IMR-90 (cell line): ENCODE results near the gene GPATCH8. TPM values are rescaled to one million over a fixed set of nuclear protein-coding genes. Genes with fewer than 3 reads are reported as not detected.

ENCODE experiments used
- ATAC-seq: fragments of 200-7000 bp; cut with Tn5 transposase; 2 replicates; pipeline ENCODE4 v1.9.1; 2020; ENCODE audit warnings: low read depth, mild to moderate bottlenecking, moderate library complexity
- BruUV-seq: library from RNA; stranded (reverse); fragments of 400-500 nt; replicated peaks from 2 replicates; lab custom pipeline; 2021; lab: Mats Ljungman, UMichigan
- CTCF ChIA-PET: fragments of 300-600 bp; formaldehyde crosslinking; extraction: SDS; loops from one replicate; lab custom pipeline; 2021; ENCODE audit warnings: antibody characterized with exemption; lab: Yijun Ruan, JAX
- POLR2A ChIA-PET: fragments of 300-600 bp; sonication (Branson Sonifier 250); formaldehyde crosslinking; loops from one replicate; lab custom pipeline; 2022; ENCODE audit warnings: antibody characterized with exemption; ENCODE audit not compliant: unreplicated experiment; lab: Charles Lee
- DNase-seq: peaks from one replicate; pipeline ENCODE4 v3.0.0; 2013
- H2AFZ ChIP-seq: replicated peaks from 2 replicates; pipeline ENCODE3; 2013; ENCODE audit warnings: low read length, mild to moderate bottlenecking; ENCODE audit not compliant: poor library complexity
- H2AK5ac ChIP-seq: 2 replicates; pipeline ENCODE4 v1.6.1; 2013; ENCODE audit warnings: low read depth, low read length, inconsistent platforms
- H2AK9ac ChIP-seq: replicated peaks from 2 replicates; pipeline ENCODE3; 2013; ENCODE audit warnings: mild to moderate bottlenecking, low read depth, low read length, moderate library complexity; ENCODE audit not compliant: poor library complexity
- H2BK120ac ChIP-seq: 2 replicates; pipeline ENCODE4 v1.6.1; 2013; ENCODE audit warnings: low read depth, low read length, inconsistent platforms
- H2BK15ac ChIP-seq: 3 replicates; pipeline ENCODE4 v1.6.1; 2013; ENCODE audit warnings: low read depth, low read length, inconsistent platforms
- H2BK20ac ChIP-seq: 2 replicates; pipeline ENCODE4 v1.6.1; 2013; ENCODE audit warnings: low read depth, mild to moderate bottlenecking, inconsistent platforms, low read length, moderate library complexity
- H2BK5ac ChIP-seq: 2 replicates; pipeline ENCODE4 v1.6.1; 2013; ENCODE audit warnings: mild to moderate bottlenecking, low read depth, low read length, inconsistent platforms; ENCODE audit not compliant: poor library complexity, severe bottlenecking
- H3K14ac ChIP-seq: replicated peaks from 2 replicates; pipeline ENCODE4 v1.6.1; 2013; ENCODE audit warnings: low read depth, low read length, inconsistent platforms
- H3K18ac ChIP-seq: 2 replicates; pipeline ENCODE4 v1.6.1; 2013; ENCODE audit warnings: low read depth, low read length, control low read depth
- H3K23ac ChIP-seq: 2 replicates; pipeline ENCODE4 v1.6.1; 2013; ENCODE audit warnings: low read depth, low read length, inconsistent platforms
- H3K27ac ChIP-seq: 2 replicates; pipeline ENCODE4 v1.5.1; 2013; ENCODE audit warnings: mild to moderate bottlenecking, control low read depth, low read length; ENCODE audit not compliant: insufficient read depth
- H3K27me3 ChIP-seq: 2 replicates; pipeline ENCODE4 v1.6.1; 2013; ENCODE audit warnings: low read length; ENCODE audit not compliant: control insufficient read depth, insufficient read depth
- H3K36me3 ChIP-seq: 2 replicates; pipeline ENCODE4 v1.6.1; 2013; ENCODE audit warnings: low read length, mixed read lengths; ENCODE audit not compliant: control insufficient read depth, insufficient read depth
- H3K4ac ChIP-seq: 2 replicates; pipeline ENCODE4 v1.6.1; 2013; ENCODE audit warnings: low read depth, low read length, inconsistent platforms
- H3K4me1 ChIP-seq: 2 replicates; pipeline ENCODE4 v1.6.1; 2013; ENCODE audit warnings: low read length, mixed read lengths; ENCODE audit not compliant: control insufficient read depth, insufficient read depth
- H3K4me2 ChIP-seq: 2 replicates; pipeline ENCODE4 v1.6.1; 2013; ENCODE audit warnings: low read depth, mild to moderate bottlenecking, control low read depth, low read length, moderate library complexity
- H3K4me3 ChIP-seq: 2 replicates; pipeline ENCODE4 v1.5.1; 2013; ENCODE audit warnings: low read depth, mild to moderate bottlenecking, control low read depth, low read length, moderate library complexity; ENCODE audit not compliant: insufficient read depth
- H3K56ac ChIP-seq: 2 replicates; pipeline ENCODE4 v1.6.1; 2013; ENCODE audit warnings: low read length, inconsistent platforms; ENCODE audit not compliant: insufficient read depth; ENCODE audit errors: extremely low read depth
- H3K79me1 ChIP-seq, 2 experiments: 2 replicates each; pipeline ENCODE4 v1.6.1; 2013; ENCODE audit warnings: low read length in 2 of 2, inconsistent platforms in 1 of 2, low read depth in 1 of 2
- H3K9ac ChIP-seq: 2 replicates; pipeline ENCODE4 v1.6.1; 2013; ENCODE audit warnings: low read depth, low read length, control low read depth
- H3K9me1 ChIP-seq: 2 replicates; pipeline ENCODE4 v1.6.1; 2013; ENCODE audit warnings: low read length, inconsistent platforms; ENCODE audit not compliant: insufficient read depth
- H3K9me3 ChIP-seq: 2 replicates; pipeline ENCODE4 v1.6.1; 2013; ENCODE audit warnings: low read length; ENCODE audit not compliant: control insufficient read depth, insufficient read depth
- H4K20me1 ChIP-seq: 2 replicates; pipeline ENCODE4 v1.6.1; 2013; ENCODE audit warnings: low read length, inconsistent platforms; ENCODE audit not compliant: insufficient read depth
- H4K5ac ChIP-seq: 2 replicates; pipeline ENCODE4 v1.6.1; 2013; ENCODE audit warnings: mild to moderate bottlenecking, low read depth, low read length, control low read depth
- H4K8ac ChIP-seq, 2 experiments: 2 replicates each; pipeline ENCODE4 v1.6.1; 2013; ENCODE audit warnings: low read depth in 2 of 2, low read length in 2 of 2, control low read depth in 1 of 2, inconsistent platforms in 1 of 2
- H4K91ac ChIP-seq: 2 replicates; pipeline ENCODE4 v1.6.1; 2013; ENCODE audit warnings: low read depth, low read length, inconsistent platforms; ENCODE audit not compliant: insufficient read depth
- BHLHE40 ChIP-seq: fragments of 150-350 bp; IDR thresholded peaks from 2 replicates; pipeline ENCODE4 v1.6.1; 2016; ENCODE audit warnings: mild to moderate bottlenecking, low read depth, low read length
- CEBPB ChIP-seq: IDR thresholded peaks from 2 replicates; pipeline ENCODE4 v1.6.1; 2012; ENCODE audit warnings: low read depth, low read length, improper control_type of control experiment
- CHD1 ChIP-seq: IDR thresholded peaks from 2 replicates; pipeline ENCODE4 v1.6.1; 2012; ENCODE audit warnings: low read depth, low read length, improper control_type of control experiment
- CTCF ChIP-seq: conservative IDR thresholded peaks from 2 replicates; pipeline ENCODE4 v1.5.1; 2012; ENCODE audit warnings: mild to moderate bottlenecking, low read depth, low read length, improper control_type of control experiment
- ELK1 ChIP-seq: fragments of 150-350 bp; IDR thresholded peaks from 2 replicates; pipeline ENCODE4 v1.6.1; 2016; ENCODE audit warnings: low read depth, mild to moderate bottlenecking, low read length, moderate library complexity, borderline replicate concordance
- FOS ChIP-seq: fragments of 150-350 bp; IDR thresholded peaks from 2 replicates; pipeline ENCODE4 v1.6.1; 2016; ENCODE audit warnings: low read depth, low read length
- MAZ ChIP-seq: IDR thresholded peaks from 2 replicates; pipeline ENCODE4 v1.6.1; 2012; ENCODE audit warnings: low read depth, mild to moderate bottlenecking, low read length, improper control_type of control experiment, moderate library complexity, borderline replicate concordance
- MXI1 ChIP-seq: IDR thresholded peaks from 2 replicates; pipeline ENCODE4 v1.6.1; 2012; ENCODE audit warnings: low read depth, mild to moderate bottlenecking, low read length, moderate library complexity, borderline replicate concordance
- NFE2L2 ChIP-seq: fragments of 150-350 bp; IDR thresholded peaks from 2 replicates; pipeline ENCODE4 v1.6.1; 2016; ENCODE audit warnings: low read depth, mild to moderate bottlenecking, low read length
- POLR2A ChIP-seq: IDR thresholded peaks from 2 replicates; pipeline ENCODE4 v1.6.1; 2012; ENCODE audit warnings: mild to moderate bottlenecking, low read depth, low read length
- RAD21 ChIP-seq: IDR thresholded peaks from 2 replicates; pipeline ENCODE4 v1.6.1; 2012; ENCODE audit warnings: low read length, improper control_type of control experiment
- RFX5 ChIP-seq: IDR thresholded peaks from 2 replicates; pipeline ENCODE4 v1.8.0; 2012; ENCODE audit warnings: low read depth, mild to moderate bottlenecking, low read length, moderate library complexity
- SMC3 ChIP-seq: fragments of 150-350 bp; IDR thresholded peaks from 2 replicates; pipeline ENCODE4 v1.6.1; 2016; ENCODE audit warnings: low read depth, mild to moderate bottlenecking, antibody characterized with exemption, low read length, moderate library complexity
- USF2 ChIP-seq: fragments of 150-350 bp; IDR thresholded peaks from 2 replicates; pipeline ENCODE4 v1.6.1; 2017; ENCODE audit warnings: mild to moderate bottlenecking, antibody characterized with exemption, low read length, low read depth
- WGBS, 2 experiments: methylation state at CpG; one replicate each; pipeline versions ENCODE4 v1.1.5 to v1.1.7; 2013; ENCODE audit warnings: missing lambda C conversion rate in 2 of 2; ENCODE audit not compliant: insufficient read length in 1 of 2; ENCODE audit errors: extremely low coverage in 2 of 2; 5-methylcytosine and 5-hydroxymethylcytosine counted together
- dilution Hi-C: fragments of 300-500 bp; cut with HindIII; formaldehyde crosslinking; loops from one replicate; pipeline ENCODE4 v1.14.3; 2018; ENCODE audit warnings: low sequenced_read_pairs; ENCODE audit not compliant: unreplicated experiment
- in situ Hi-C: fragments of 300-500 bp; cut with MboI; formaldehyde crosslinking; loops from 3 replicates; pipeline ENCODE4 v1.14.3; 2019; ENCODE audit warnings: low sequenced_read_pairs, inconsistent platforms, mixed read lengths
- intact Hi-C: fragments of 100-400 bp; cut with micrococcal nuclease; formaldehyde crosslinking; loops from 2 replicates; pipeline ENCODE4 v1.10.0; 2022
- polyA plus RNA-seq, 3 experiments: library from polyadenylated mRNA; depleted of rRNA; stranded (reverse); fragments of >200 nt; gene quantifications; 2 replicates each; pipeline ENCODE4 v1.2.3, GENCODE V29; 2012; ENCODE audit warnings: low replicate concordance in 1 of 3
- total RNA-seq: library from RNA; depleted of rRNA; stranded (reverse); fragments of >200 nt; gene quantifications from 2 replicates; pipeline ENCODE4 v1.2.3, GENCODE V29; 2012

The GPATCH8 gene
- total and polyA plus RNA-seq, 2 of the 4 experiments (the other 2 are of a cell fraction) = 8.8 to 13.2 TPM

- Histone ChIP-seq H4K20me1 (no peaks in the 10 kb centered on the region), H4K5ac (no peak overlapping the region), H3K56ac (no peak overlapping the region), H3K27me3 (peaks cover 12% of the 10 kb centered on the region; the same call in 1 of the 2 replicates), H3K9ac (no peak overlapping the region), H2AK9ac (no peak overlapping the region), H3K9me3 (no peaks in the 10 kb centered on the region), H3K18ac (no peak overlapping the region), H3K4ac (no peak overlapping the region), H3K79me1 (no peaks in the 10 kb centered on the region), H2BK5ac (no peak overlapping the region), H3K4me1 (peaks cover 2% of the 10 kb centered on the region; the same call in 1 of the 2 replicates), H2AK5ac (no peak overlapping the region), H4K91ac (no peak overlapping the region), H2BK15ac (no peak overlapping the region), H3K4me3 (no peak overlapping the region), H3K27ac (no peak overlapping the region), H3K9me1 (0 out of 2 replicates have a peak, but pooled peaks cover 5% of the 10 kb centered on the region), H2AFZ (peak overlapping the region; percentile 23), H3K14ac (no peak overlapping the region), H2BK20ac (no peak overlapping the region), H2BK120ac (no peak overlapping the region), H4K8ac (no peak overlapping the region), H3K4me2 (no peak overlapping the region), H3K36me3 (no peaks in the 10 kb centered on the region), H3K23ac (no peak overlapping the region)
- intact Hi-C loops = no loop called here
- WGBS, 2 experiments = 33% methylated on average over 12 of the region's 31 CpGs; no CpG with 5 or more reads in 1 of the 2 experiments
- DNase-seq (peak; percentile 15), ATAC-seq (peak; percentile 57; the same call in 1 of the 2 replicates)
- in situ Hi-C loops = no loop called here
- ChIA-PET POLR2A (no interaction called here), CTCF (interaction anchor here (0.7 to 1.0 kb wide), 2 partner anchors 11 to 152 kb away, joined by 3 to 4 read pairs; partner anchors contain the start of gene FAM171A2)
- dilution Hi-C loops = no loop called here
- BruUV-seq = no TSS peak
- no peak for TF ChIP-seq MXI1
- no peak for TF ChIP-seq MAZ
- no peak for TF ChIP-seq FOS
- no peak for TF ChIP-seq RAD21
- TF ChIP-seq ELK1 = no peak
- no peak for TF ChIP-seq SMC3
- no peak for TF ChIP-seq NFE2L2
- TF ChIP-seq POLR2A = no peak
- TF ChIP-seq BHLHE40 = no peak
- TF ChIP-seq CTCF = no peak
- TF ChIP-seq CHD1 = no peak
- TF ChIP-seq RFX5 = no peak
- no peak for TF ChIP-seq CEBPB
- TF ChIP-seq USF2 = no peak
Observed at GRCh38 chr17:44374306-44375195, 128.7 kb downstream of the GPATCH8 start.
